ENCODE measurements around the gene CAV1. TPM values are rescaled to one million over a fixed set of nuclear protein-coding genes. Genes with fewer than 3 reads are reported as not detected.

The CAV1 gene
- total RNA-seq, 1 donor from 2014 or later, result 66.7 TPM

- no peak for TF ChIP-seq CTCF (conservative IDR thresholded peaks at IDR 0.05; ENCODE audit: low read depth, low read length)
- no peak for DNase-seq (ENCODE audit: low read depth)
- H3K4me3 ChIP-seq (ENCODE audit: low read depth, low read length), result no peak overlapping the region
Observed at GRCh38 chr7:116542618-116543017, 17.8 kb downstream of the CAV1 start.

- no peak overlapping the region for H3K4me3 ChIP-seq (ENCODE audit: low read depth, low read length)
- no peak for TF ChIP-seq CTCF (conservative IDR thresholded peaks at IDR 0.05; ENCODE audit: low read depth, low read length)
- no peak for DNase-seq (ENCODE audit: low read depth)
Observed at GRCh38 chr7:116543664-116544063, 18.8 kb downstream of the CAV1 start.

GRCh38 chr7:116544487-116544886, 19.7 kb downstream of the CAV1 start:
- no peak for TF ChIP-seq CTCF (conservative IDR thresholded peaks at IDR 0.05; ENCODE audit: low read depth, low read length)
- no peak for DNase-seq (ENCODE audit: low read depth)
- no peak overlapping the region for H3K4me3 ChIP-seq (ENCODE audit: low read depth, low read length)

- DNase-seq (ENCODE audit: low read depth), result no peak
- no peak overlapping the region for H3K4me3 ChIP-seq (ENCODE audit: low read depth, low read length)
- TF ChIP-seq CTCF (conservative IDR thresholded peaks at IDR 0.05; ENCODE audit: low read depth, low read length), result no peak
Observed at GRCh38 chr7:116545411-116545993, 20.7 kb downstream of the CAV1 start.

- no peak for TF ChIP-seq CTCF (conservative IDR thresholded peaks at IDR 0.05; ENCODE audit: low read depth, low read length)
- no peak overlapping the region for H3K4me3 ChIP-seq (ENCODE audit: low read depth, low read length)
- DNase-seq (ENCODE audit: low read depth), result no peak
Observed at GRCh38 chr7:116546054-116546453, 21.2 kb downstream of the CAV1 start.

- no peak overlapping the region for H3K4me3 ChIP-seq (ENCODE audit: low read depth, low read length)
- TF ChIP-seq CTCF (conservative IDR thresholded peaks at IDR 0.05; ENCODE audit: low read depth, low read length), result no peak
- no peak for DNase-seq (ENCODE audit: low read depth)
Observed at GRCh38 chr7:116546916-116547315, 22.1 kb downstream of the CAV1 start.

- no peak for DNase-seq (ENCODE audit: low read depth)
- H3K4me3 ChIP-seq (ENCODE audit: low read depth, low read length), result no peak overlapping the region
- TF ChIP-seq CTCF (conservative IDR thresholded peaks at IDR 0.05; ENCODE audit: low read depth, low read length), result no peak
Observed at GRCh38 chr7:116547347-116547746, 22.5 kb downstream of the CAV1 start.

Data from epithelial cell of proximal tubule (primary cell).